ENCODE data around the gene PPP2R5C.

The PPP2R5C gene

GRCh38 chr14:101733211-101733610 is 28.3 kb upstream of the PPP2R5C start (continued):
- TF ChIP-seq ZNF518A (tag by site-specific recombination; conservative IDR thresholded peaks at IDR 0.05; ENCODE audit: low read depth) (no peak), ZBTB48 (tag by site-specific recombination; IDR thresholded peaks at IDR 0.05) (no peak), ZNF548 (tag by site-specific recombination; IDR thresholded peaks at IDR 0.05) (no peak), ZNF76 (tag by site-specific recombination; IDR thresholded peaks at IDR 0.05; ENCODE audit: borderline replicate concordance, low read depth) (no peak), ZNF140 (tag by site-specific recombination; IDR thresholded peaks at IDR 0.05) (no peak), WT1 (tag by site-specific recombination; IDR thresholded peaks at IDR 0.05) (no peak), ZNF146 (tag by site-specific recombination; IDR thresholded peaks at IDR 0.05) (no peak), ZNF174 (tag by site-specific recombination; IDR thresholded peaks at IDR 0.05) (no peak), ZBTB49 (tag by site-specific recombination; IDR thresholded peaks at IDR 0.05; ENCODE audit: low read depth) (no peak)

GRCh38 chr14:101734246-101734847 is 27.2 kb upstream of the PPP2R5C start:
- Histone ChIP-seq H3K27ac (ENCODE audit: extremely low read depth, low read depth, low read length) (no peak overlapping the region), H3K9me3 (ENCODE audit: control insufficient read depth, insufficient read depth, low read depth, low read length) (no peaks in the 10 kb centered on the region), H3K36me3 (ENCODE audit: control insufficient read depth in 2 of 2, insufficient read depth in 1 of 2, low read length in 2 of 2) (no peaks in the 10 kb centered on the region), H3K4me1 (ENCODE audit: control insufficient read depth, insufficient read depth, low read length) (no peaks in the 10 kb centered on the region), H3K4me3 (ENCODE audit: low read depth, low read length) (no peak overlapping the region)
- POLR2A ChIA-PET, result no interaction called here
- TF ChIP-seq ZFHX2 (tag by site-specific recombination; conservative IDR thresholded peaks at IDR 0.05), result peak; percentile 16; the same call in 1 of the 2 replicates
- no peak for TF ChIP-seq KLF17 (tag by site-specific recombination; IDR thresholded peaks at IDR 0.05)
- TF ChIP-seq EGR2 (tag by site-specific recombination; IDR thresholded peaks at IDR 0.05; ENCODE audit: low read depth), result peak; percentile 41; the same call in 1 of the 2 replicates
- CTCF ChIA-PET, result interaction anchor here (0.6 kb wide), 2 partner anchors 170 to 738 kb away, joined by 3 read pairs; no protein-coding TSS in a partner anchor

- no peak overlapping the region for H3K4me3 ChIP-seq (ENCODE audit: low read depth, low read length)
- no peaks in the 10 kb centered on the region for H3K36me3 ChIP-seq (ENCODE audit: control insufficient read depth in 2 of 2, insufficient read depth in 1 of 2, low read length in 2 of 2)
- H3K4me1 ChIP-seq (ENCODE audit: control insufficient read depth, insufficient read depth, low read length), result no peaks in the 10 kb centered on the region
- no peak overlapping the region for H3K27ac ChIP-seq (ENCODE audit: extremely low read depth, low read depth, low read length)
- ChIA-PET CTCF (no interaction called here), POLR2A (interaction anchor here (0.6 kb wide), 2 partner anchors 25 to 241 kb away, joined by 3 to 14 read pairs; no protein-coding TSS in a partner anchor)
- no peaks in the 10 kb centered on the region for H3K9me3 ChIP-seq (ENCODE audit: control insufficient read depth, insufficient read depth, low read depth, low read length)
- TF ChIP-seq ZNF791 (tag by site-specific recombination; IDR thresholded peaks at IDR 0.05), result no peak
- TF ChIP-seq YY1 (tag by site-specific recombination; IDR thresholded peaks at IDR 0.05), result no peak
- no peak for TF ChIP-seq ZSCAN30 (tag by site-specific recombination; IDR thresholded peaks at IDR 0.05)
- TF ChIP-seq ZBTB6 (tag by site-specific recombination; IDR thresholded peaks at IDR 0.05), result no peak
- no peak for TF ChIP-seq KLF7 (tag by site-specific recombination; IDR thresholded peaks at IDR 0.05; ENCODE audit: borderline replicate concordance)
- no peak for TF ChIP-seq ZNF19 (tag by site-specific recombination; IDR thresholded peaks at IDR 0.05; ENCODE audit: low read depth)
- no peak for TF ChIP-seq ZNF398 (tag by site-specific recombination; IDR thresholded peaks at IDR 0.05)
- TF ChIP-seq ZNF26 (tag by site-specific recombination; IDR thresholded peaks at IDR 0.05), result no peak
These were observed 26.1 kb upstream of the PPP2R5C start for GRCh38 chr14:101735453-101735852.

All from HEK293 (cell line).